IMR-90 (cell line): ENCODE results near the gene PLEKHH2. TPM values are rescaled to one million over a fixed set of nuclear protein-coding genes. Genes with fewer than 3 reads are reported as not detected.
A peak's percentile ranks its signal among the peaks of the same experiment; 100 is the strongest.

ENCODE experiments used
- ATAC-seq: fragments of 200-7000 bp; cut with Tn5 transposase; 2 replicates; pipeline ENCODE4 v1.9.1; 2020; ENCODE audit warnings: low read depth, mild to moderate bottlenecking, moderate library complexity
- BruUV-seq: library from RNA; stranded (reverse); fragments of 400-500 nt; replicated peaks from 2 replicates; lab custom pipeline; 2021; lab: Mats Ljungman, UMichigan
- CTCF ChIA-PET: fragments of 300-600 bp; formaldehyde crosslinking; extraction: SDS; loops from one replicate; lab custom pipeline; 2021; ENCODE audit warnings: antibody characterized with exemption; lab: Yijun Ruan, JAX
- POLR2A ChIA-PET: fragments of 300-600 bp; sonication (Branson Sonifier 250); formaldehyde crosslinking; loops from one replicate; lab custom pipeline; 2022; ENCODE audit warnings: antibody characterized with exemption; ENCODE audit not compliant: unreplicated experiment; lab: Charles Lee
- DNase-seq: peaks from one replicate; pipeline ENCODE4 v3.0.0; 2013
- H2AFZ ChIP-seq: replicated peaks from 2 replicates; pipeline ENCODE3; 2013; ENCODE audit warnings: low read length, mild to moderate bottlenecking; ENCODE audit not compliant: poor library complexity
- H2AK5ac ChIP-seq: 2 replicates; pipeline ENCODE4 v1.6.1; 2013; ENCODE audit warnings: low read depth, low read length, inconsistent platforms
- H2AK9ac ChIP-seq: replicated peaks from 2 replicates; pipeline ENCODE3; 2013; ENCODE audit warnings: mild to moderate bottlenecking, low read depth, low read length, moderate library complexity; ENCODE audit not compliant: poor library complexity
- H2BK120ac ChIP-seq: 2 replicates; pipeline ENCODE4 v1.6.1; 2013; ENCODE audit warnings: low read depth, low read length, inconsistent platforms
- H2BK15ac ChIP-seq: 3 replicates; pipeline ENCODE4 v1.6.1; 2013; ENCODE audit warnings: low read depth, low read length, inconsistent platforms
- H2BK20ac ChIP-seq: 2 replicates; pipeline ENCODE4 v1.6.1; 2013; ENCODE audit warnings: low read depth, mild to moderate bottlenecking, inconsistent platforms, low read length, moderate library complexity
- H2BK5ac ChIP-seq: 2 replicates; pipeline ENCODE4 v1.6.1; 2013; ENCODE audit warnings: mild to moderate bottlenecking, low read depth, low read length, inconsistent platforms; ENCODE audit not compliant: poor library complexity, severe bottlenecking
- H3K14ac ChIP-seq: replicated peaks from 2 replicates; pipeline ENCODE4 v1.6.1; 2013; ENCODE audit warnings: low read depth, low read length, inconsistent platforms
- H3K18ac ChIP-seq: 2 replicates; pipeline ENCODE4 v1.6.1; 2013; ENCODE audit warnings: low read depth, low read length, control low read depth
- H3K23ac ChIP-seq: 2 replicates; pipeline ENCODE4 v1.6.1; 2013; ENCODE audit warnings: low read depth, low read length, inconsistent platforms
- H3K27ac ChIP-seq: 2 replicates; pipeline ENCODE4 v1.5.1; 2013; ENCODE audit warnings: mild to moderate bottlenecking, control low read depth, low read length; ENCODE audit not compliant: insufficient read depth
- H3K27me3 ChIP-seq: 2 replicates; pipeline ENCODE4 v1.6.1; 2013; ENCODE audit warnings: low read length; ENCODE audit not compliant: control insufficient read depth, insufficient read depth
- H3K36me3 ChIP-seq: 2 replicates; pipeline ENCODE4 v1.6.1; 2013; ENCODE audit warnings: low read length, mixed read lengths; ENCODE audit not compliant: control insufficient read depth, insufficient read depth
- H3K4ac ChIP-seq: 2 replicates; pipeline ENCODE4 v1.6.1; 2013; ENCODE audit warnings: low read depth, low read length, inconsistent platforms
- H3K4me1 ChIP-seq: 2 replicates; pipeline ENCODE4 v1.6.1; 2013; ENCODE audit warnings: low read length, mixed read lengths; ENCODE audit not compliant: control insufficient read depth, insufficient read depth
- H3K4me2 ChIP-seq: 2 replicates; pipeline ENCODE4 v1.6.1; 2013; ENCODE audit warnings: low read depth, mild to moderate bottlenecking, control low read depth, low read length, moderate library complexity
- H3K4me3 ChIP-seq: 2 replicates; pipeline ENCODE4 v1.5.1; 2013; ENCODE audit warnings: low read depth, mild to moderate bottlenecking, control low read depth, low read length, moderate library complexity; ENCODE audit not compliant: insufficient read depth
- H3K56ac ChIP-seq: 2 replicates; pipeline ENCODE4 v1.6.1; 2013; ENCODE audit warnings: low read length, inconsistent platforms; ENCODE audit not compliant: insufficient read depth; ENCODE audit errors: extremely low read depth
- H3K79me1 ChIP-seq, 2 experiments: 2 replicates each; pipeline ENCODE4 v1.6.1; 2013; ENCODE audit warnings: low read length in 2 of 2, inconsistent platforms in 1 of 2, low read depth in 1 of 2
- H3K9ac ChIP-seq: 2 replicates; pipeline ENCODE4 v1.6.1; 2013; ENCODE audit warnings: low read depth, low read length, control low read depth
- H3K9me1 ChIP-seq: 2 replicates; pipeline ENCODE4 v1.6.1; 2013; ENCODE audit warnings: low read length, inconsistent platforms; ENCODE audit not compliant: insufficient read depth
- H3K9me3 ChIP-seq: 2 replicates; pipeline ENCODE4 v1.6.1; 2013; ENCODE audit warnings: low read length; ENCODE audit not compliant: control insufficient read depth, insufficient read depth
- H4K20me1 ChIP-seq: 2 replicates; pipeline ENCODE4 v1.6.1; 2013; ENCODE audit warnings: low read length, inconsistent platforms; ENCODE audit not compliant: insufficient read depth
- H4K5ac ChIP-seq: 2 replicates; pipeline ENCODE4 v1.6.1; 2013; ENCODE audit warnings: mild to moderate bottlenecking, low read depth, low read length, control low read depth
- H4K8ac ChIP-seq, 2 experiments: 2 replicates each; pipeline ENCODE4 v1.6.1; 2013; ENCODE audit warnings: low read depth in 2 of 2, low read length in 2 of 2, control low read depth in 1 of 2, inconsistent platforms in 1 of 2
- H4K91ac ChIP-seq: 2 replicates; pipeline ENCODE4 v1.6.1; 2013; ENCODE audit warnings: low read depth, low read length, inconsistent platforms; ENCODE audit not compliant: insufficient read depth
- CEBPB ChIP-seq: IDR thresholded peaks from 2 replicates; pipeline ENCODE4 v1.6.1; 2012; ENCODE audit warnings: low read depth, low read length, improper control_type of control experiment
- USF2 ChIP-seq: fragments of 150-350 bp; IDR thresholded peaks from 2 replicates; pipeline ENCODE4 v1.6.1; 2017; ENCODE audit warnings: mild to moderate bottlenecking, antibody characterized with exemption, low read length, low read depth
- WGBS, 2 experiments: methylation state at CpG; one replicate each; pipeline versions ENCODE4 v1.1.5 to v1.1.7; 2013; ENCODE audit warnings: missing lambda C conversion rate in 2 of 2; ENCODE audit not compliant: insufficient read length in 1 of 2; ENCODE audit errors: extremely low coverage in 2 of 2; 5-methylcytosine and 5-hydroxymethylcytosine counted together
- dilution Hi-C: fragments of 300-500 bp; cut with HindIII; formaldehyde crosslinking; loops from one replicate; pipeline ENCODE4 v1.14.3; 2018; ENCODE audit warnings: low sequenced_read_pairs; ENCODE audit not compliant: unreplicated experiment
- in situ Hi-C: fragments of 300-500 bp; cut with MboI; formaldehyde crosslinking; loops from 3 replicates; pipeline ENCODE4 v1.14.3; 2019; ENCODE audit warnings: low sequenced_read_pairs, inconsistent platforms, mixed read lengths
- intact Hi-C: fragments of 100-400 bp; cut with micrococcal nuclease; formaldehyde crosslinking; loops from 2 replicates; pipeline ENCODE4 v1.10.0; 2022
- polyA plus RNA-seq, 3 experiments: library from polyadenylated mRNA; depleted of rRNA; stranded (reverse); fragments of >200 nt; gene quantifications; 2 replicates each; pipeline ENCODE4 v1.2.3, GENCODE V29; 2012; ENCODE audit warnings: low replicate concordance in 1 of 3
- total RNA-seq: library from RNA; depleted of rRNA; stranded (reverse); fragments of >200 nt; gene quantifications from 2 replicates; pipeline ENCODE4 v1.2.3, GENCODE V29; 2012

Gene PLEKHH2
- total and polyA plus RNA-seq, 2 of the 4 experiments (the other 2 are of a cell fraction) = 2.0 to 3.3 TPM

DNA sequence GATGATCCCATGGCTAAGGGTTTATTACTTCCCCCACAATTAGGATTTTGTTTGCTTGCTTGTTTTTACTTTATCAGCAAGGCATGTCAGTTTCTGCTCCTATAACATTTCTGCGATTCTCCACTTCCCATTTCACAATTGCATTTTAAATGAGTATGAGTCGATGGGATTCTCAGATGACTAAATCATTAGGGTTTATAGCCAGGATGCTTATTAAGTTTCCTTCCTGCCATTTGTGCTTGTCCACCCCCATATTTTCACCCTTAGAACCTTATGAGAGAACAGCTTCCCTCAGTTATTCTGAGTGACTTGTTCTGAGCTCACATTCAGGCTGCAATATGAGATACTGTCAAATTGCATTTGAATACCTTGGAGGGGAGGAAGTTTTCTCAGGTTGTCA, 77.1 kb downstream of the PLEKHH2 start:
- no peak overlapping the region for H2BK15ac ChIP-seq
- no peak overlapping the region for H2AK9ac ChIP-seq
- H4K91ac ChIP-seq = no peak overlapping the region
- H2AK5ac ChIP-seq = no peak overlapping the region
- H2AFZ ChIP-seq = no peak overlapping the region
- no peak overlapping the region for H3K18ac ChIP-seq
- H3K79me1 ChIP-seq = no peaks in the 10 kb centered on the region
- peak; percentile 69 for ATAC-seq
- no peaks in the 10 kb centered on the region for H3K4me1 ChIP-seq
- H3K56ac ChIP-seq = no peak overlapping the region
- no peak overlapping the region for H3K14ac ChIP-seq
- peaks cover 2% of the 10 kb centered on the region; the same call in 1 of the 2 replicates for H3K36me3 ChIP-seq
- POLR2A ChIA-PET = no interaction called here
- H3K9me3 ChIP-seq = no peaks in the 10 kb centered on the region
- H3K4me3 ChIP-seq = no peak overlapping the region
- H3K4ac ChIP-seq = no peak overlapping the region
- dilution Hi-C loops = no loop called here
- CTCF ChIA-PET = no interaction called here
- no peaks in the 10 kb centered on the region for H3K9me1 ChIP-seq
- intact Hi-C loops = no loop called here
- WGBS, 2 experiments = no CpG with 5 or more reads among the region's 2 CpGs
- H3K27ac ChIP-seq = no peak overlapping the region
- in situ Hi-C loops = no loop called here
- H2BK20ac ChIP-seq = no peak overlapping the region
- H3K9ac ChIP-seq = no peak overlapping the region
- peak; percentile 85 for DNase-seq
- BruUV-seq = no TSS peak
- H2BK120ac ChIP-seq = no peak overlapping the region
- H3K23ac ChIP-seq = no peak overlapping the region
- H4K8ac ChIP-seq = no peak overlapping the region
- TF ChIP-seq USF2 (no peak), CEBPB (peak; percentile 70)
- no peak overlapping the region for H4K5ac ChIP-seq
- no peaks in the 10 kb centered on the region for H3K27me3 ChIP-seq
- no peak overlapping the region for H2BK5ac ChIP-seq
- no peaks in the 10 kb centered on the region for H4K20me1 ChIP-seq
- H3K4me2 ChIP-seq = peak overlapping the region; percentile 46; the same call in 1 of the 2 replicates
